Measurements from ENCODE around the gene FERMT3.

Gene FERMT3

GRCh38 chr11:64220798-64221197, 14.3 kb downstream of the FERMT3 start:
- DNase-seq (ENCODE audit: low read depth in 2 of 2), result no peak

DNA sequence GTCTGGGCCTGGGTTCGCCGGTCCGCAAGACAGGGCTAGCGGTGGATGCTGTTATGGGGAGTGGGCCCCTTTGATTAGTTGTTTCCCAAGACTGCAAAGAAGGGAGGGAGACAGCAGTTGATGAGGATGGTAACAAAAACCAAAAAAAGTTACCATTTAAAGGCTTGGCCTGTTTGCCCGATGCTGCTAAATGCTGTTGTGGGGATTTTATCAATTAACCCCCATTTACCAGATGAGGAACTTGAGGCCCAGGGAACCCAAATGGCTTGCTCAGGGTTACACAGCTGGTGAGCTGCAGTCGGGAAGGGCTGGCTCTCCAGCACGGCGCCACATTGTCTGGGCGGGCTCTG, 16.1 kb downstream of the FERMT3 start:
- no peak for DNase-seq (ENCODE audit: low read depth in 2 of 2)

DNA sequence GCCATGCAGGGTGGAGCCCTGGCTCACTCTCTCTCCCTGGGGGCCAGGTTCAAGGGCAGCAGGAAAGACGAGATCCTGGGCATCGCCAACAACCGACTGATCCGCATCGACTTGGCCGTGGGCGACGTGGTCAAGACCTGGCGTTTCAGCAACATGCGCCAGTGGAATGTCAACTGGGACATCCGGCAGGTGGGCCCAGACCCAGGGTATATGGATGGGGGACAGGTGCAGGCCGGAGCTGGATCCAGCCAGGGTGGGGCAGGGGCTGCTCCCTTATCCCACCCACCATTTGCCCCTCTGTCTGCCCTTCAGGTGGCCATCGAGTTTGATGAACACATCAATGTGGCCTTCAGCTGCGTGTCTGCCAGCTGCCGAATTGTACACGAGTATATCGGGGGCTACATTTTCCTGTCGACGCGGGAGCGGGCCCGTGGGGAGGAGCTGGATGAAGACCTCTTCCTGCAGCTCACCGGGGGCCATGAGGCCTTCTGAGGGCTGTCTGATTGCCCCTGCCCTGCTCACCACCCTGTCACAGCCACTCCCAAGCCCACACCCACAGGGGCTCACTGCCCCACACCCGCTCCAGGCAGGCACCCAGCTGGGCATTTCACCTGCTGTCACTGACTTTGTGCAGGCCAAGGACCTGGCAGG, 16.6 kb downstream of the FERMT3 start:
- no peak for DNase-seq (ENCODE audit: low read depth in 2 of 2)

DNA sequence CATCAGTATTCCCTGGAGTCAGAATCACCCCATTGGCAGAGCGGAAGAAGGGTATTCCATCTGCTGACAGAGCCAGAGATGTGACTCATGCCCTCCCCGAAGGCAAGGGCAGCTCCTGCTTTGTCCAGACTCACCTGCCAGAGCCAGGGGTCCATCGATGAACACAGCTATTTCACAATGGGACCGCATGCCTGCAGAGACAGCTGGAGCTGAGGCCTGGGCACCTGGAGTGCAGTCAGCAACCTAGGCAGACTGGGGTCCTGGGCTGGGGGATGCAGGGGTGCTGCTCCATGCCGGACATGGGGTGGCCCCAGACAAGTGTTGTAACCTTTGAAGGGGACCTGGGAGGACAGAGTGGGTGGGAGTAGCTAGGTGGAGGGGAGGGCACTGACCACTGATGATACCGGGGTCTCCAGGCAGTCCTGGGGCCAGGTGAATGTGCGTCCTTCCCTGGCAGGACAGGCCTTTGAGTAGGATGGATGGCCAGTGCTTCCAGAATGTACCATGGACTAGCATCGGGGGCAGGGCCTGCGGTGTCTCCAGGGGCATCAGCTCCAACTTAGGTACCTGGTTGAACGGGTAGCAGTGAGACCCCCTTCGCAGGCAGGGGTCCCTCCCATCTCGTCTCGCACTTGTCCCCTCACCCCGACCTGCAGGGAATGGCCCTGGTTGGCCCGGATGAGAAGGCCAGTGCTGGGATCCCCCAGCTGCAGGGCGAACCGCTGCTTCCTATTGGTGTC, 17.8 kb downstream of the FERMT3 start:
- no peak for DNase-seq (ENCODE audit: low read depth in 2 of 2)

DNA sequence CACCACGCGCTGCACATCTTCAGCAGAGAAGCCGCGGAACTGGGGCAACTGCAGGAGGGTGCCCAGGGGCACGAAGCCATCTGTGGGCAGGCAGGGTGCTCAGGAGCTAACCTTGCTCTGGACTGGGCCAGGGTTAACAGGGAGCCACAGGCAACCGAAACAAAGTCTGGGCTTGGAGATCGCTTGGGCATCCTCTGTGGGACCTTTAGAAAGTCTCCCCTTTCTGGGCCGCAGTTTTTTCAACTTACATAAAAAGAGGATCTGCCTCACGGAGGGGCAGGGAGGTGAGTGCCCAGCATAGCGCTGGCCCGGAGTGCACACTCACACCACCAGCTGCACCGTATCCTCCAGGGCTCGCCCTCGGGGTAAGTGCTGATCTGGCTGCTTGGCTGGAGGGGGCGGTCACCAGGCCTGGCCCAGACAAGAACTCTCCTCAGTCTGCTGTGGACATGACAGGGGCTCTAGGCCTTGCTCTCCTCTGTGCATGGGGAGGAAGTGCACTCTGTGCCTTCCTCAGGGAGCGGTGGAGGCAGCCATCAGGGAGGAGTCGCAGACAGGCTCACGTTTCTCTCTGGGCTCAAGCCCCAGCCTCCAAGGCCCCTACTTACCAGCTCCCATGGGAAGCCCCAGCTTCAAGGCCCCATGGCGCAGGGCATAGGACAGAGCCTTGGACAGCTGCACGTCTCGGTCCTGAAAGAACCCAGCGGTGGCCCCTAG, 18.5 kb downstream of the FERMT3 start:
- DNase-seq (ENCODE audit: low read depth in 2 of 2), result no peak

- peak; percentile 93 to 94 for DNase-seq (ENCODE audit: low read depth in 2 of 2)
Observed at GRCh38 chr11:64225608-64226506, 19.3 kb downstream of the FERMT3 start, which contains the start of the genes NUDT22 and TRPT1. Gene NUDT22, plus strand, starts transcription at chr11:64226274. Its CDS starts 379 bp downstream, at chr11:64226653. Gene TRPT1, minus strand, starts transcription at chr11:64226186. Its CDS starts 326 bp downstream, at chr11:64225860.

- DNase-seq (ENCODE audit: low read depth in 2 of 2), result peak in 1 of 2 donors; percentile 57
Observed at GRCh38 chr11:64226507-64227051, 20.1 kb downstream of the FERMT3 start.

DNA sequence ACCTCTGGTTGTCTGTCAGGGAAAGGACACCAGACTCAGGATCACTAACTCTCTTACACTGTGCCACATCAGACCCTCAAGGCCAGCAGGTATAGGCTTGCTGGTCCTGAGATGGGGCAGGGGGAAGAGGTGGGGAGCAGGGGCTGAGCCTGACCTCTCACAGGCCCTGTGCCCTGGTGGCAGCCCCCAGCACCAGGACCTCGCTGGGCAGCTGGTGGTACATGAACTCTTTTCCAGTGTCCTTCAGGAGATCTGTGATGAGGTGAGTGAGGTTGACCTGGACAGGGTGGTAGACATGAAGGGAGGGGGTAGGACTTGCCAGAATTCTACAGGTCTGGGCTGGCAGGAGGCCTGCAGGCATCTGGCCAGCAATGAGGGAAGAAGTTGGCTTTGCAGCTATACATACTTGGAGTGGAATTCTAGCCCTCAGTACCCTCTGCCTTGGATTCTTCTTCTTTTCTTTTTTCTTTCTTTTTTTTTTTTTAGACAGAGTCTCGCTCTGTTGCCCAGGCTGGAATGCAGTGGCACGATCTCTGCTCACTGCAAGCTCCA, 21.0 kb downstream of the FERMT3 start:
- no peak for DNase-seq (ENCODE audit: low read depth in 2 of 2)

DNA sequence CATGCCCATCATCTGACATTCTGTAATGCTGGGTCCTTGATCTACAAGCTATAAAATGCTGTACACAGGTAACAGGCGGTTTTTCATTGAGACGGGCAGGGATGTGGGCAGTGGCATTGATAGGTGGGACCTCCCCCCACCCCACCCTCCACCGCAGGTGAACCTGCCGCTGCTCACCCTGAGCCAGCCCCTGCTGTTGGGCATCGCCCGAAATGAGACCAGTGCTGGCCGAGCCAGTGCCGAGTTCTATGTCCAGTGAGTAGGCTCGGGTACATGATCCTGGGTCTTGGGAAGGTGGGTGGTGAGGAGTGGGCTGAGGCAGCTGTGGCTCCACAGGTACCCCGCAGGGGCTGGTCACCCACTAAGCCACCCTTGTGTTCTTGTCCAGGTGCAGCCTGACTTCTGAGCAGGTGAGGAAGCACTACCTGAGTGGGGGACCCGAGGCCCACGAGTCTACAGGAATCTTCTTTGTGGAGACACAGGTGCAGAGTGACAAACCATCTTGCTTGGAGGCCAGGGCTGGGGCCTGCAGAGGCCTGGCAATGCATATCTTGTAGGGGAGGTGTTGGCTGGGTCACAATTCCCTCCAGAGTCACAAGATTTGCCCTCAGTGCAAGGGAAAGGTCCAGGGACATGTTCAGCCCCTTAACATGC, 22.7 kb downstream of the FERMT3 start:
- no peak for DNase-seq (ENCODE audit: low read depth in 2 of 2)

- DNase-seq (ENCODE audit: low read depth in 2 of 2), result no peak
Observed at GRCh38 chr11:64229744-64230170, 23.2 kb downstream of the FERMT3 start.

DNA sequence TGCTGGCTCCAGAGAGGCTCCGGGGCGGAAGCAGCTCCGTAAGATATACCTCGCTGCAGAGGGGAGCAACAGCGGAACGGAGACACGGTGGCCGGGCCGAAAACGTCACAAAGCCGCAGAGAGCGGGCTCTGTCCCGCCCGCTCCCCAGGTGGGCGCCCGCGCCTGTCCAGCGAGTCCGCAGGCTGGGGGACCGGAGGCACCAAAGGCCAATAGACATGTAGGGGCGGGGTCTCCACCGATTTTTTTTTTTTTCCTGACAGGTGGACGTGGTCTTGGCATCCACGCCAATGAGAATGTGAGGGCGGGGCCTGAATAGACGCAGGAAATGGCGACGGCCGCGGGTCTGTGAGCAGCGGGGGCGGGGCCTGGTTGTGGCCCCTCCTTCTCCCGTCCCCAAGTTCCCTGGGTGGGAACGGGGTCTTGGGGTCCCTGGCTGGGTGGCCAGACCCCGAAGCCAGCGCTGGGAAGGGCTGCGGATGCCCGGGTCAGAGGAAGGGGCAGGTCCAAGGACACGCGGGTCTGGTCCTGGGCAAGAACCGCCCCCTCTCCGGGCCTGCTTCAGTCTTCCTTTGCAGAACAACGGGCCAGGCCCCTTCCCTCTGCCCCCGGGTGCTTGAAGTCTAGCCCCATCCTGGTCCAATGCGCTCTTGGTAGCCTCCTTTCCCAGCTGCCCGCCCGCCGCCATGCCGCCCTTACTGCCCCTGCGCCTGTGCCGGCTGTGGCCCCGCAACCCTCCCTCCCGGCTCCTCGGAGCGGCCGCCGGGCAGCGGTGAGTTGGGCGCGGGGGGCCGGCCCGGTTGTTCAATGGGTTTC, 23.9 kb downstream of the FERMT3 start, which contains the start of gene DNAJC4:
TSS of gene DNAJC4 (plus strand) at position 378 of the 814 bp plus-strand sequence. CDS start at position 685, 307 bp downstream.
- DNase-seq (ENCODE audit: low read depth in 2 of 2), result peak; percentile 77 to 88

DNA sequence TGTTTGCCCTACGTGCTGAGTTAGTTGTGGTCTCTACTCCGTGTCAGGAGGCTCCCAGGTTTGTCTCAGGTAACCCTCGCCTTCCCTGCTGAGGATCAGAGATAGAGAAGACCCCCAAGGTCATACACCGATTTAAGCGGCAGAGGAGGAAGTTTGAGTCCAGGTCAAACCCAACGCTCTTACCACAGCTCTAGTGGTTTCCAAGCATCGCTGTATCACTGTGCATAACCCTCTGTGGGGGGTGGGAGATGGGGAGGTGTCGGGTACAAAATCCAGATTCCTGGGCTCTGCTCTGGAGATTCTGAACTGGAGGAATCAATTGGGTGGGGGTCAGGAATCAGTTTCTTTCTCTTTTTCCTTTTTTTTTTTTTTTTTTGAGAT, 24.5 kb downstream of the FERMT3 start:
- DNase-seq (ENCODE audit: low read depth in 2 of 2), result no peak

GRCh38 chr11:64231546-64231945, 25.0 kb downstream of the FERMT3 start:
- no peak for DNase-seq (ENCODE audit: low read depth in 2 of 2)

DNA sequence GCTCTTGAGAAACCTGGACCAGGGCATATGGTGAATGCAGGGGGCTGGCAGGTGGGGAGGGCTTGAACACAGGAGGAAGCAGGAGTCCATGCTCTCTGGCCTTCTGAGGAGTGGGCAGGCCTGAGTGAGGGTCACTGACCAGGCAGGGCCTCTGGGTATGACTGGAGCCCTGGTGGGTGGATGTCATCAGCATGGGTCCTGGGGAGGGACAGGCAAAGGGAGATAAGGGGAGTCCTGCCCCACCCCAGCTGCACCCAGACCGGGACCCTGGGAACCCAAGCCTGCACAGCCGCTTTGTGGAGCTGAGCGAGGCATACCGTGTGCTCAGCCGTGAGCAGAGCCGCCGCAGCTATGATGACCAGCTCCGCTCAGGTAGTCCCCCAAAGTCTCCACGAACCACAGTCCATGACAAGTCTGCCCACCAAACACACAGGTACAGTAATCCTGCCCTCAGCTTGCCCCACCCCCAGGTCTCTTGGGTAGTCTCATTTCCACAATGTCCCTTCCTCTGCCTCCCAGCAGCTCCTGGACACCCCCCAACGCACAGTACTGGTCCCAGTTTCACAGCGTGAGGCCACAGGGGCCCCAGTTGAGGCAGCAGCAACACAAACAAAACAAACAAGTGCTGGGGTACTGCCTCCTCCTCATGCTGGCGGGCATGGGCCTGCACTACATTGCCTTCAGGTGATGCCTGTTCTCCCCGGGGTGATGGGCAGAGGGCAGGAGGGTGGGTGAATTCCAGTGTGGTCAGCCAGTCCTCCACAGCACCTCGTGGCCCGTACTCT, 25.9 kb downstream of the FERMT3 start:
- no peak for DNase-seq (ENCODE audit: low read depth in 2 of 2)

DNA sequence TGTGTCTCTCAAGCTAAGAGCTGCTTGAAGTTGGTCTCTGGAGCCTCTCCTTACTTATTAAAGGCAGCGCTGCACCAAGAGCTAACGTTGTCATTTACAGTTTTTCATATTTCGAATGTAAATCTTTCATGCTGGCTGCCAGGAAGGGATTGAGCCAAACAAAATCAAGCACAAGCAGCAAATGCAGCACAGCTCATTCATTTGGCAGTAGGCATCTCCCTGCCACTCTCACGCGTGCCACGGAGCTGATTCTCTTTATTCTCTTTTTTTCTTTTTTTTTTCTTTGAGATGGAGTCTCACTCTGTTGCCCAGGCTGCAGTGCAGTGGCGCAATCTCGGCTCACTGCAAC, 26.4 kb downstream of the FERMT3 start:
- DNase-seq (ENCODE audit: low read depth in 2 of 2), result no peak

DNA sequence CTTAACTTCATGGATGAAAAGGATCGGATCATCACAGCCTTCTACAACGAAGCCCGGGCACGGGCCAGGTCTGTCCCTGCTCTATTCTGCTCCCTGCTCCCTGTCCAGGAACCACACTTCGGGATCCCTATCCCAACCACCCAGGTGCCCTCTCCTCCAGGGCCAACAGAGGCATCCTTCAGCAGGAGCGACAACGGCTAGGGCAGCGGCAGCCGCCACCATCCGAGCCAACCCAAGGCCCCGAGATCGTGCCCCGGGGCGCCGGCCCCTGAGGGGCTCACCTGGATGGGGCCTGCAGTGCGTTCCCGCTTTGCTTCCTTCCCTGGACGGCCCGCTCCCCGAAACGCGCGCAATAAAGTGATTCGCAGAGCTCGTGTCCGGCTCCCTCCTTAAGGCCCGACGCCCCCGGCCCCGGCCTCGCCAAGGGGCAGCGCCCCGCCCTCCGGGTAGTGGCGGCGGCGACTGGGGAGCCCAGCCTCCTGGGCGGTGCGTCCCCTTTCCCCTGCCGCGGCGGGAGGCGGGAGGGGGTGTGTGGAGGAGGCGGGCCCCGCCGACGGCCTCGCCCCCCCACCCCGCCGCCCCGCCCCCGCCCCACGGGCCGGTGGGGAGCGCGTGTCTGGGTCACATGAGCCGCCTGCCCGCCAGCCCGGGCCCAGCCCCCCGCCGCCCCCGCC, 27.5 kb downstream of the FERMT3 start, which contains the start of gene VEGFB:
TSS of gene VEGFB (plus strand) at position 672 of the 674 bp plus-strand sequence. CDS start 250 bp downstream, outside the sequence.
- peak in 1 of 2 donors; percentile 56 for DNase-seq (ENCODE audit: low read depth in 2 of 2)

GRCh38 chr11:64234647-64235379, 28.3 kb downstream of the FERMT3 start:
- DNase-seq (ENCODE audit: low read depth in 2 of 2), result no peak

All from activated CD4-positive, alpha-beta T cell treated with anti-CD3 and anti-CD28 coated beads for 24 hours (primary cell).